NCI-H748 (cell line): ENCODE measurements around the gene ANKS6.

Source experiments
- DNase-seq: peaks from one replicate; lab custom pipeline; 2025; ENCODE audit not compliant: unreplicated experiment; lab: John Stamatoyannopoulos, UW

ANKS6 gene

GRCh38 chr9:98791608-98792490 lies 4.5 kb downstream of the ANKS6 start:
- DNase-seq = no peak

GRCh38 chr9:98790842-98791607 lies 5.3 kb downstream of the ANKS6 start:
- DNase-seq = peak; percentile 42

DNA sequence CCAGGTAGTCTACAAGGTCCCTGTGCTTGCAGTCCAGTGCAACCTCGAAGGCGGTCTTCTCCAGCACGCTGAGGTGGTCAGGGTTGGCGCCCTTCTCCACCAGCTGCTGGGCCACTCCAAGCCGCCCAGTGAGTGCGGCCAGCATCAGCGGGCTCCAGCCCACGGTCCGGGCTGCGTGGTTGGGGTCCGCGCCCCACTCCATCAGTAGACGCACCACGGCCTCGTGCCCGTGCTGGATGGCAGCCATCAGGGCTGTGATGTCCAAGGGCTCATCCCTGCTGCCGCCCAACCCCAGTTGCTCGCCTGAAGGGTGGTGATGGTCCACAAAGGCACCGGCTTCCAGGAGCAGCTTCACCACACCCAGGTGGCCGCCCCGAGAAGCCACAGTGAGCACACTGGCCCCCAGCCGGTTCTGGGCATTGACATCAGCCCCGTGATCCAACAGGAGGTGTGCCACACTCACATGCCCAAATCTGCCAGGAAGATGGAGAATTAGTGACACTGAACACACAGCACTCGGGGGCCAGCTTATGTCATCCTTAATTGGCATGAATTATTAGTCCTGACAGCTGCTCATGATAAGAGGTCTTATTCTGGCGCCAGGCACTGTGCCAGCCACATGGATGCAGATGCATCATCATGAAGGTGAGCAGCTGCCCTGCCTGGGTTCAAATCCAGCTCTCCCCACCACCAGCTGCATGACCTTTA lies 6.1 kb downstream of the ANKS6 start:
- DNase-seq = peak; percentile 15

GRCh38 chr9:98789483-98790133 lies 6.7 kb downstream of the ANKS6 start:
- DNase-seq = no peak

- no peak for DNase-seq
Measured at GRCh38 chr9:98787766-98788335, 8.5 kb downstream of the ANKS6 start.

GRCh38 chr9:98786750-98787510 lies 9.4 kb downstream of the ANKS6 start:
- no peak for DNase-seq

- no peak for DNase-seq
Measured at GRCh38 chr9:98784831-98785806, 11.2 kb downstream of the ANKS6 start.

- no peak for DNase-seq
Measured at GRCh38 chr9:98783518-98784226, 12.7 kb downstream of the ANKS6 start.

- DNase-seq = no peak
Measured at GRCh38 chr9:98781588-98782383, 14.6 kb downstream of the ANKS6 start.

DNA sequence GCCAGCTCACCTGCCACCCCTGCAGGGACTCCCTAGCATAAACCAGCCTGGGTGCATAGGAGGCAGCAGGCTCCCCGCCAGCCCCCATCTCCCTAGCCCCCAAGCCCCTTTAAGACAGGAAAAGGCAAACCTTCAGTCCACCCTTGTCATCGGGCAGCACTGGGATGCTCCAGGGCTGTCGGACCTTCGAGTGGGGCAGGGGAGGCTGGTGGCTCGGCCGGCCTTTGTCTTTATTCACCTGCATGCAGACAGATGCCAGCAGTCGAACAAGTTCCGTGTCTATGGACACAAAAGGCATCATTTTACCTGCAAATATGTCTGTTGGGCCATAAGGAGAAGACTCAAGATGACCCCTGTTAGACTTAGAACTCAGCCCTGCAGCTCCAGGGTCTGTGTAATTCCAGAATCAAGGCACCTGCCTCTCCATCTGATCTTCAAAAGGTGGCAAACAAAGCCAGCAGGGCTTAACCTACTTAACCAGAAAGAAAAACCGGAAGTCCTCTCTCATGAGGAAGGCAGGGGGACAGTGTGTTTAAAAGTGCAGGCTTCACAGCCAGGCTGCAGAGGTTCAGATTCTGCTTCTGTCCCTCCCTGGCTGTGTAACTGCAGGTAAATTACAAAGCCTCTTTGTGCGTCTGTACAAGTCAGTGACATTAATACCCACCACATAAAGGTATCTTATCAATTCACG lies 16.2 kb downstream of the ANKS6 start:
- no peak for DNase-seq

- DNase-seq = no peak
Measured at GRCh38 chr9:98778711-98779530, 17.4 kb downstream of the ANKS6 start.

- no peak for DNase-seq
Measured at GRCh38 chr9:98778251-98778650, 18.1 kb downstream of the ANKS6 start.

DNA sequence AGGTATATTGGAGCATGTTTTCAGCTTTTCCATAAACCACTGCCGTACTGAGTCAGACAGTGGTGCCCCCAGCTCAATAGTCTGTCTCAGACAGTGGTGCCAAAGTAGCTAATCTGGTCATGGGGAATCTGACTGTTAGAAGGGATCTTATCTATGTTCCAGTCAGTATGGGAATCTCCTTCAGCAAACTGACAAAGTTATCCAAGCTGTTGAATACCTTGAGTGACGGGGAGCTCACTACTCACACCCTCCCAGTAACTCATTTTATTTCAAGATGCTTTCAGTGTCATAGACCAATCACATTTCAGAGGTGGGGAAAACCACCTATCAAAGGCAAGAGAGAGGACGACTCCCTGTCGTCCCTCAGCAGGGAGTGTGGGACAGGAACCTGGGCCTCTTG lies 18.7 kb downstream of the ANKS6 start:
- no peak for DNase-seq

- DNase-seq = peak; percentile 79
Measured at GRCh38 chr9:98775831-98776441, 20.4 kb downstream of the ANKS6 start.

DNA sequence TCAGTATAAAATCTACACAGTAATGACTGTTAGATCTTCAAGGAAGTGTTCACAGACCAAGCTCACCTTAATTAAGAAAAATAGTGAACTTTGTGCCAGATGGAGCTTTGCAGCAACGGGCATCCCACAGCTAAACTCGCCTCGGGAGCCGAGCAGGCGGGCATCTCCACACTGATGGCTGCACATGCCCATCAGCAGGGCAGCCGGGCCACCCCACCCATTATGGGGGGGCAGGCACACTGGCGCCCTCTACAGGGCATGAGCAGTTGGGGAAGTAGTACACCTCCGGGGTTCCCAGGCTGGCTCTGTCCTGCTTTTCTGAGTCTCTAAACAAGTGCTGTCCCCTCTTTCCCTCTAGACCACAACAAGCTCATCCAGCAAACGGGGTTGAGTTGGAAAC lies 21.6 kb downstream of the ANKS6 start:
- peak; percentile 12 for DNase-seq

DNA sequence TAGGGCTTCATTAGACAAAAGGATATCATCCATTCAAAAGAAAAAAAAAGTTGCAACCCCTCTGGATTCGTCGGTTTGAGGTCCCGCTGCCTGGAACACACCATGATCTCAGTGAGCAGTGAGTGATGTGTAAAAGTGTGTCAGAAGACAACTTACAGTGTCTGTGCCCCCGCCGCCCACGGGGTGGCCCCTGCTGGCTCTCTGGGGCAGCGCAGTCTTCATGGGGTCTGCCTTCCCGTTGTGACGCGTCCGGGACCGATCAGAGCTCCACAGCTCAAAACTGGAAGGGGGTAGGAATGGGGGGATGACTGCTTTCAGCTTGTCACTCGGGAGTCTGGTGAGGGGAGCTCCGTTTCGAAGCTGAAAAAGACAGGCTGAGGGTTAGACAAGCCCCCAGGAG lies 22.6 kb downstream of the ANKS6 start:
- no peak for DNase-seq
